Mammary epithelial cell (primary cell): ENCODE data around the gene NKAIN1.

Source experiments
- CTCF ChIP-seq, 2 donors: IDR thresholded peaks in 1 of 2; conservative IDR thresholded peaks in 1 of 2; 2 replicates each; pipeline ENCODE4 v1.5.1; 2011 to 2012; ENCODE audit warnings: inconsistent platforms in 2 of 2, low read length in 2 of 2, mild to moderate bottlenecking in 2 of 2, control low read depth in 1 of 2, low read depth in 1 of 2; ENCODE audit not compliant: insufficient read depth in 1 of 2; ENCODE audit errors: extremely low read depth in 1 of 2
- EZH2 ChIP-seq: IDR thresholded peaks from 2 replicates; pipeline ENCODE4 v1.6.1; 2012; ENCODE audit warnings: low read length, inconsistent platforms, borderline replicate concordance

DNA sequence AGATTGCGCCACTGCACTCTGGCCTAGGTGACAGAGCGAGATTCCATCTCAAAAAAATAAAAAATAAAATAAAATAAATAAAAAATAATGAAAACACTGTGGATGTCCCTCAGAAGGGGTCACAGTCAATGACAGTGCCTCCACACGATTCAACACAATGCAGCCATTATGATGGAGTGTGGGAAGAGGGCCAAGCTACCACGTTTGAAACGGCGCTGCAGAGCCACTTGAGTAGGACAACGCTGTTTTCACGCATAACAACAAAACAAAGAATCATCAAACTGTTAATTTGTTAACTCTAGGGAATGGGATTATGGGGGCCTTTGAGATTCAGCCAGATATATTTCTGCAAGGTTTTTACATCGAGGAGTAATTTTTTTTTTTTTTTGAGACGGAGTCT lies 36.5 kb downstream of the NKAIN1 start:
- TF ChIP-seq CTCF (conservative IDR thresholded peaks at IDR 0.05 in 1 of 2, IDR thresholded peaks at IDR 0.05 in 1 of 2; ENCODE audit: extremely low read depth in 1 of 2, insufficient read depth in 1 of 2, low read depth in 1 of 2, low read length in 2 of 2) (no peak), EZH2 (no peak)
